Stimulated activated CD8-positive, alpha-beta memory T cell treated with anti-CD3 and anti-CD28 coated beads, Interleukin-12 subunit alpha, Interleukin-12 subunit beta, amount 100 ng/mL, for 24 hours (primary cell): Measurements from ENCODE around the gene AKT1S1.

Experiments used
- DNase-seq: peaks from one replicate; pipeline ENCODE4 v3.0.0-alpha.2; 2020; ENCODE audit errors: extremely low read depth

The AKT1S1 gene

DNA sequence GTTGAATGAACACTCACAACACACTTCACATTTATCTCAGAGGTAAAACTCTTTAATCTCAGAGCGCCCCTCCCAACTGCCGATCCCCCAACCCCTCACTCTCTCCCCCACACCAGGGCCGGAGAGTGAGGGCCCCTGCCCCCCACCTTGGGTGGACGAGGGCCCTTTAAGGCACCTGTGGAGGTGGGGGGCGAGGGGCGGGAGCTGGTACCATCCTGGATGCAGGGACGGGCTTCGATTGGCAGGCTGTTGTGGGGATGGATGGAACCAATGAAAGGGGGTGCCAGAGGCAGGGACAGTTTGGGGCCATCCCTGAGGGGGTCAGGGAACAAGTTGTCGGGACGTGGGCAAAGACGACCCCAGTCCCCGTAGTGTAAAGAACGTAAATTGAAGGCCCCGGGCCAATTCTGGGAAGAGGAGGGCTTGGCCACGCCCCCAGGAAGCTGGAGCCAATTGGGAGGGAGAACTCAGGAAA lies 8.1 kb downstream of the AKT1S1 start:
- DNase-seq, result no peak

DNA sequence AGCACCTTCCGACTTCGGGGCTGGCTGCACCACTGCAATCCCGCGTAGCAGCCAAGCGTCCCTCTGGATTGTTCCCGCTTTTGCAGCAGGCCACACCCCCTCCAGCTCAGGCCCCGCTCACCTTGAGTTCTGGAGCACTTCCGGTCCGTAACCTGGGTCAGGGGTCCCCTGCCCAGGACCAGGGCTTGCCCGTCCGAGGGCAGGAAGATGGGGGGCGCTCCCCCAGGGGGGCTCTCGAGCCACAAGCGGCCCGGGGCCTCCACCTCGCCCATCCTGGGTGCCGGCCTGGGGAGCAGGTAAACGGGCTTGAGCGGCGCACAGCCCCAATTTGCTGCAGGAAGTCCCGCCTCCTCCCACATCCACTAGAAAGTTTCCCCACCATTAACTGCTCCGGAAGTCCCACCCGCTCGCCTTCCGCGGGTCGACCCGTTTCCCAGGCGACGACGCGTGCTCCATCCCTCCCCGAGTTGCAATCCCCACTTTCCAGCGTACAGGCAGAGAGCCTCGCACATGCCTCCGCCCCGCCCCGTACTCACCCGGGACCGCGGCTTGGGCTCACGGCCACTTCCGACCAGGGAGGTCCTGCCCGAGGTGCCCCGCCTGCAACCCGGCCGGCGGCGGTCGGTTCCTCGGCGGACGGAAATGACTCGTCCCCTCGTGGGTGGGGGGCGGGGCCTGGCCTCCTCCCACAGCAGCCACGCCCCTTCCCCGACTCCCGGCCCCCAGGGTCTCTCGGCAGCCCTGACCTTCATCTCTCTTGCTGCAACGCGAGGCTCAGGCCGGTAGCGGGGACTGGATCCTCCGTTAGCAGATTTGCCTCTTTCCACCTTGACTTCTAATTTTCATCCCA lies 10.0 kb downstream of the AKT1S1 start, which contains the start of gene PNKP:
Gene PNKP (minus strand): TSS at position 644 of the 850 bp plus-strand sequence. CDS start 372 bp downstream, at position 272.
- peak; percentile 85 for DNase-seq

DNA sequence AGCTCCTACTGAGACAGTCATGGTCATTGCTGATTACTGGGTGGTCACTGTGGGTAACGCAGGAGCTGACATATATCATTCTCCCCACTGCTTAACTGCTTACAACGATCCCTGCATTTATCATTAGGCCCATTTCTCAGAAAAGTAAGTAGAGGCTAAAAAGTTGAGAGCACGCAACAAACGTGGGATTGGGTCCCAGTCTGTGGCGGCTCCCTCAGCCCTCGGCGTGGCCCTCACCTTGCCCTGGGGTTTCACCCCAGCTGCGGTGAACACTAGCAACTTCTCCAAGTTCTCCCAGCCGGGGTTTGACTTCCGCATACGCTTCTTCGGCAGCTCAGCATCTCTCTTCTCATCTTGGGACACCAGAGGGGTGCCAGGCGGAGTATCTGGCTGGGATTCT lies 12.3 kb downstream of the AKT1S1 start:
- DNase-seq, result no peak

DNA sequence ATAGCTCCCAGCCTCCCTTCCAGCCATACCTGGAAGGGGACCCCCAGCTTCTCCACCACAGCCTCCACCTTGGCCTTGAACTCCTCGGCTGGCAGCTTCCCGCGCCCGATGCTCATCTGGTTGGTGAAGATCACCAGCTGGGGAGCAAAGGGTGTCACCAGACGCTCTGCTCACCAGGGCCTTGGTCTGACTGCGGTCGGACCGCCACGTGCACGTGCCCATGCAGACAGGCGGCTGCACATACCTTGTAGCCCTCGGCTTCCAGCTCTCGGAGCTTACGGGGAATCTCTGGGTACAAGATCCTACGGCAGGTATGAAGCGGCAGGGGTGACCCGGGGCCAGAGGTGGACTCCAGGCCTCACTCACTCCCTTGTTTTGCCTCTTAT lies 13.2 kb downstream of the AKT1S1 start:
- DNase-seq, result no peak

DNA sequence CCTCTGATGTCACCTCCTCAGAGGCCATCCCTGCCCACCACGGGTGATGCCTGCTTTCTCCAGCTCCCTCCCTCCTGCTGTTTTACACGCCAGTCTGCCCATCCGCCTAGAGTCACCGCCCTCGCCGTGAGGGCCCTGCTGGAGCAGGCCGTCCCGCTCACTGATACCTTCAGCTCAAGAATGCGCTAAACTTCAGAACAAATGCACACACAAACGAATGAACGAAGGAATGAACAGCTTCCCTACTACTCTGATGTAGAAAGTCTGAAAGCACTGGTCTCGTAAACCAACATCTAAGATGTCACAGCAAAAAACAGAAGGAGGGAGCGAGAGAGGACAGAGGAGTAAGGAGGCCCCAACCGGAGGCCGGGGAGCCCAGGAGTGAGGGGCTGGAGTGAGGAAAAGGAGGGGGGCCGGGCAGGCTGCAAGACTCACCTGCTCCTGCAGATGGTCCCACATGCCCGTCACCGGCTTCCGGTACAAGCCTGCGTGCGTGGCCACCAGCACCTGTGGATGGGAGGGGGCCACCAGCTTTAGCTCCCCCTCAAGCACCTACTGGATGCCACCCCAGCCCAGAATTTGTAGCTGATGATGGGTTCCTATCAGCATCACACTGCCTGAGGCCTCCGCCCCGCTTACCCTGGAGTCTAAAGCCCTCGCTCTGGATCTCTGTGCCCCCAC lies 13.8 kb downstream of the AKT1S1 start:
- DNase-seq, result no peak

DNA sequence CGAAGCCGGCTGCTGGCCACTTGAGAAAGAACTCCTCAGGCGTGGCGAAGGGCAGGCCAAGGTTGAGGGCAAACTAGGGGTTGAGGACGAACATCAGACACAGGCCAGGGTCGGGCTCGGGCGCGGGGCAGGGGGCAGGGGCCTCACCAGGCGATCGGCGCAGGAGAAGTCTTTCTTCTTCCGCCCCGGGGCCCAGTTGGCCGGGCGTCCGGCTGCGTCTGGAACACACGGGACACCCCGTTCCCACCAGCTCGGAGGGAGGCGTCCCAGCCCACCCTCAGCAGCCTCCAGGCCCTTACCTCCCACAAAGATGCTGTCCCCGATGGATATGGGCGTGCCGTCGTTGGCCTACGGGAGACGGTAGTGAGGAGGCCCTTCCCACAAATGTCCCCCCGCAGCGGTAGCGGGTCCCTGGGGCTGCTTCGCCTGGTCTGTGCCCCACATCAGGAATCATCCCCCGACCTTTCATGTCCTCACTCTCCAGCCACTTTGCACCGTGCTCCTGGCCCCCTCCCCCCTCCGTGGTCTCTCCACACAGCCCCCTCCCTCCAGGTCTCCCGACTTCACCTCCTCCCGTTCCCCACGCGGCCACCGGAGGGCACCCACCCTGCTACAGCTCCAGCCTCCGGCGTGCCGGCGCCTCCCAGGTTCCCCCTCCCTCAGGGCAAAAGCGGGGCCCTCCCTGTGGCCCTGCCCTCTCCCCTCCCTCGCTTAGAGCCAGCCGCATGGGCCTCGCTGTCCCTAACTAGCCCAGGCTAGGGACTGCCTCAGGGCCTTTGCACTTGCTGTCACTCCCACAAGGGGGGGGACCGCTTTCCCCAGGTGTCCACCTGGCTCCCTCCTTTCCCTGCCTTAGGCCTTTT lies 14.5 kb downstream of the AKT1S1 start:
- no peak for DNase-seq

DNA sequence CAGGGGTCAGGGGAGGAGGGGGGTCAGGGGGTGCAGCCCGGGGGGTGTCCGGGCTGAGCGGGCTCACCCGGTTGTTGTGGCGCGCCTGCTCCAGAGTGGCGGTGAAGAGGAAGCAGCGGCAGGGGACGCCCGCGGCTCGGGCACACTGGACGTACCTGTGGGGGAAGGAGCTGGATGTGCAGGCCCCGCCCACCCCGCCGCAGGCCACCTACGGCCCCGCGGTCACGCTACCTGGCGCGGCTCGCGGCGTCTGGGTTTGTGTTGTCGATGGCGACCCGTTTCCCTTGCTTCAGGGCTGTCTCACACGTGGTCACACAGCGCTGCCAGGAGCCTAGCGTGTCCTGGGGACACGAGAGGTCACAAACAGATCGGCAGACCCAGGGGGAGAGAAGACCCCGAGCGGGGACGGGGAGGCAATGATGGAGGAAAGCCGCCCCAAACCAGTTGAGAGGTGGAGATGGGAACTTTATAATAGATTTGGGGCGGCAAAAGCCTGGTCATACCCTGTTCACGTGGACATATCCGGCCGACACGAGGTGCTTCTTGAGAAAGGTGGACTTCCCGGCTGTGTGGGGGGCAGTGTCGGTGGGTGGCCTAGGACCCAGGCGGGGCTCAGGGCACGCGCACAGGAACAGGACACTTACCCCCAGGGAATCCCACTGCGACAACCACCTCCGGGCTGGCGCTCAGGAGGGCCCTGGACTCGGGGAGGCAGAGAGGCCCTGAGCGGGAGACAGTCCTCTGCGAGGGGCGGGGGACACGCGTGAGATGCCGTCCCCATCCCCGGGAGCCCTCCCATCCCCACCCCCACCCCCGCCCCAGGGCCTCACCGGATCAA lies 15.4 kb downstream of the AKT1S1 start:
- no peak for DNase-seq

DNA sequence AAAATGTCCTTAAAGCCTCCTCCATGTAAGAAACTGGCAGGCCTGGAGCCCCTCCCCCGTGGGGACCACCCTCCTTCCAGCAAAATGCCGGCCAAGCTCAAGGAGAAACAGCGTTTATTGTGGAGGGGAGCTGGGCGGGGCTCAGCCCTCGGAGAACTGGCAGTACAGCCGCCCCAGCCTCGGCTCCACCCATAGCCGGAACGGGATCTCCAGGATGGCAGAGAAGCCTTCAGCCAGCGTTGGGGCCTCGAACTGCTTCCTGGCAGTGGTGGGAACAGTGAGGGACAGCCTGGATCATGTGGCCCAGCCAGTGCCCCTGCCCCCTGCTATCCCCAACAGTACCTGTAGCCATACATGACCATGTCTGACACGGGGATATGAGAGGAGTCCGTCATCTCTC lies 16.0 kb downstream of the AKT1S1 start:
- no peak for DNase-seq

DNA sequence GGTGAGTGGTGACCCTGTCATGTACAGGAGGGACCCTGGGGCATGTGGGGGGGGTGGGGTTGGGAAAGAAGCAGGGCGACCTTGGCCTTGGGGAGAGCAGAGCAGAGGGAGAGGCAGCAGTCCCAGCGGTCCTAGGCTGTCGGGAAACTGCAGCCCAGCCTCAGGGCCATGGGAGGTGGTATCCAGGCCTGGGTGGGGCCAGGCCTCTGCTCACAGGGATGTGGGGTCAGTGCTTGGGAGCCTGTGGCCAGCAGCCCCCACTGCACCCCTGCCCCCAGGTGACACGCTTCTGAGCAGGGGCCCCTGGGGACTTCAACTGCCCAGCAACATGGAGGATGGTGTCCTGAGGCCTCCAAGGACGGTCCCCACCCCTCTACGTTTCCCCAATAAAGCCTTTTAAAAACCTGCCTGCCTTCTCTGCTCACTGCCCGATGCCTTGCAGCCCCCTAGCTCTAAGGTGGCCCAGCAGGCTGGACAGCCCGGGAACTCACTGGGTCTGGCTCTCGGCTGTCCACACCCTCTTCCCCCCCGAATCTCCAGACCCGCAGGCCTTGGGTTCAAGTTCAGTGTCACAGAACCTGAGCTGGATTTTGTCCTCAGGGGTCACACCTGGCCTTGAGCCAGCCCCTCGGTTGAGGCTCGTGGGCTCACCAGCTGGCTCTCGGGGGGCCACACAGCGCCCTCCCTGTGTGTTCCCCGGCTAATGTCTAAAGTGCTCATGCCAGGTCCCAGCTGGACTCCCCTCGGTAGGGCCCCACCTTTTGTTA lies 16.6 kb downstream of the AKT1S1 start:
- no peak for DNase-seq

DNA sequence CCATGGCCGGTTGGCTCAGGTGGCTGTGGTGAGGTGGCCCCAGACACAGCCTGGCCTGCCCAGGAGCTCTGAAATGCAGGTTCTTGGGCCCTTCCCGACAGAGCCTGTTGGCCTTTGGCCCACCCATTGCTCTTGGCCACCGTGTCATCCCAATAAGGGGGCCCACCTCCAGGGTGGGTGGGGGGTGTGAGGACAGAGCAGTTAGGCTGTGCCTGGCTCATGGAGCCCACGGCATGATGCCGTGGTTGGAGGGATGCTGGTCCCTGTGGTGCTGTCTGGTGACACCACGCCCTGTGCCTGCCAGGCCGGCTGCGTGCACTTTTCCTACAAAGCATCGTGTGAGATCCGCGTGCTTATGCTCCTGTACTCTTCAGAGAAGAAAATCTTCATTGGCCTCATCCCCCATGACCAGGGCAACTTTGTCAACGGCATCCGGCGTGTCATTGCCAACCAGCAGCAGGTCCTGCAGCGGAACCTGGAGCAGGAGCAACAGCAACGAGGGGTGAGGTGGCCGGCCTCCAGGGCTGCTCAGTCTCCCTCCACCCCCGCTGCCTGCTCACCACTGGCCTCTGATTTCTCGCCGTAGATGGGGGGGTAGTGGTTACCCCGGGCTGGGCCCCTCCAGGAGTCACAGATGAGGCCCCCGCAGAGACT lies 17.3 kb downstream of the AKT1S1 start:
- DNase-seq, result no peak

DNA sequence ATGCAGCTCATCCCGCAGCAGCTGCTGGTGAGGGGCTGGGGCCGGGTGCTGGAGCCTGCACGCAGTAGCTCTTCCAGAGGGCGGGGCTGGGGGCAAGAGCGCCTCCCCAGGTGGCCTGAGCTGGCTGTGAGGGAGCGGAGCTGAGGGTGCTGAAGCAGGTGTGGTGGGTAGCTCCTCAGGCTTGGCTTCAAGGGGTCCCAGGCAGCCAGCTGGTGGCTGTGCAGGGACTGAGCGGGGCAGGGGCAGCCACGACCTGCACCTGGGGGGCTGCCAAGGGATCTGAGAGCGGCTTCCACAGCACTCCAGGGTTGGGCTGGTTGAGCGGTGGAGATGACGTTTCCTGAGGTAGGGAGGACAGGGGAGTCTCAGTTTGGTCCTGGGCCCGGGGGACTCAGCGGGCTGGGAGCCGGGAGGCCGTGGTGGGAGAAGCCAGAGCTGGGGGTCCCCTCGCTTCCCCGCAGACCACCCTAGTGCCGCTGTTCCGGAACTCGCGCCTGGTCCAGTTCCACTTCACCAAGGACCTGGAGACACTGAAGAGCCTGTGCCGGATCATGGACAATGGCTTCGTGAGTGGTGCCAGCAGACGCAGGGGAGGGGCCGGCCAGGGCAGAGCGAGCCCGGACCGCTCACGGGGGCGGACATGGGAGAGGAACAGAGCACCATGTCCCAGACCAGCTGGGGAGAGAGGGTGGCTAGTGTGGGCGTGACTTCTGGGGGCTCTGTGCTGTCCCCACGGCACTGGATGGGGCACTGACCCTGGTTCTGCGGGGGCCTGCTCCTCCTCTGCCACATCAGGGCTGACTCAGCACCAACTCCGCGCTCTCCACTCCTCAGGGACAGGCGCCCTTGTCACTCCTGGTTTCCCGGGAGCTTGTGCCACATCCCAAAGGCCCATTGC lies 18.8 kb downstream of the AKT1S1 start:
- no peak for DNase-seq

DNA sequence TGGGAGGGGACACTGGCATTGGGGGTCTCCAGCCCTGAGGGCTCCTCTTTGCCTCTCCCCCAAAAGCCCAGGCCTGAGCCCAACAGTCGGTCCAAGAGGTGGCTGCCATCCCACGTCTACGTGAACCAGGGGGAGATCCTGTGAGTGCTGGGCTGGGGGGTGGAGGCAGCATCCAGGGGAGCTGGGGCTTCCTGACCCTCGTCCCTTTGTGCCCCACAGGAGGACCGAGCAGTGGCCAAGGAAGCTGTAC lies 19.4 kb downstream of the AKT1S1 start:
- DNase-seq, result no peak

DNA sequence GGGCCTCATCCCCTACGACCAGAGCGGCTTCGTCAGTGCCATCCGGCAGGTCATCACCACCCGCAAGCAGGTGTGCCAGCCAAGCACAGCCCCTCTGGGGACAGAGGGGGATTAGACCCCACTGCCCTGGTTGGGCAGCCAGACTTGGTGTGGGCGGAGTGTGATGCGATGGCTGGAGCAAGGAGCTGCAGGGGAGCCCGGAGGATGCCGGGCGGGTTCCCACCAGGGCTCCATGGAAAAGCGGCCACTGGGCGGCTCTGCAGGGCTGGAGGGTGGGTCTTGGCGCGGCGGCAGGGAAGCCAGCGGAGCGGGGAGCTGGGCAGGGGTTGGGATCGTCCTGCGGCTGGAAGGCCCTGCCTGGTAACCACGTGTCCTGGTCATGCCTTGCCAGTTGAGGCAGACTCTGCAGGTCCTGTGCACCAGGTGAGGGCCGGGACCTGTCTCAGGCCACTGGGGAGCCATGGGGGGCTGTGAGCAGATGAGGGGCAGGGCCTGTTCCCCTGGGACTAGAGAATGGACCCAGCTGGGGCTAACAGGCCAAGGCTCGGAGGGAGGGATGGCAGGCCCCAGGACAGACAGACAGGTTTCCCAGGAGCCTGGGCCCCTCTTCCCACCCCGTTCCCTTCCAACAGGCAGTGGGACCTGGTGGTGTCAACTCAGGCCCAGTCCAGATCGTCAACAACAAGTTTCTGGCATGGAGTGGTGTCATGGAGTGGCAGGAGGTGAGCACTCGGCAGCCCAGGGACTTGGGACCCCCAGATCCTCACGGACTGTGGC lies 19.9 kb downstream of the AKT1S1 start:
- DNase-seq, result no peak

DNA sequence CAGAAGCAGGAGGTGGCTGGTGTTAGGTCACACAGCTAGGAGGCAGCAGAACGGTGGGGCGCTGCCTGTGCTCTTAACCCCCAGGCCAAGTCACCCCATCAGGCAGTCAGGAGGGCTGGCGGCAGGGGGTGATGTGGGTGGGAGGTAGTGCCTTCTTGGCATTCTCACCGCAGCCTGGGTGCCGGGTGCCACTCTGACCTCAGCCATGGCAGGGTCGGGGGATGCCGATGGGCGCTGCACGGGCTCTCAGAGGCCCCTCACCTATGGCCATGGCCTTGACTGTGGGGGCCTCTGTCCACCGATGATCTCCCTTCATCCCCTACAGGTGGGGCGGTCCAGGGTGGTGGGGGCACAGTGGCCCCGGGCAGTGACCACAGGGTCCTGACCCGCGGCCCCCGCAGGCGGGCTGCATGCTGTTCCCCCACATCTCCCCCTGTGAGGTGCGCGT lies 20.6 kb downstream of the AKT1S1 start:
- DNase-seq, result no peak

DNA sequence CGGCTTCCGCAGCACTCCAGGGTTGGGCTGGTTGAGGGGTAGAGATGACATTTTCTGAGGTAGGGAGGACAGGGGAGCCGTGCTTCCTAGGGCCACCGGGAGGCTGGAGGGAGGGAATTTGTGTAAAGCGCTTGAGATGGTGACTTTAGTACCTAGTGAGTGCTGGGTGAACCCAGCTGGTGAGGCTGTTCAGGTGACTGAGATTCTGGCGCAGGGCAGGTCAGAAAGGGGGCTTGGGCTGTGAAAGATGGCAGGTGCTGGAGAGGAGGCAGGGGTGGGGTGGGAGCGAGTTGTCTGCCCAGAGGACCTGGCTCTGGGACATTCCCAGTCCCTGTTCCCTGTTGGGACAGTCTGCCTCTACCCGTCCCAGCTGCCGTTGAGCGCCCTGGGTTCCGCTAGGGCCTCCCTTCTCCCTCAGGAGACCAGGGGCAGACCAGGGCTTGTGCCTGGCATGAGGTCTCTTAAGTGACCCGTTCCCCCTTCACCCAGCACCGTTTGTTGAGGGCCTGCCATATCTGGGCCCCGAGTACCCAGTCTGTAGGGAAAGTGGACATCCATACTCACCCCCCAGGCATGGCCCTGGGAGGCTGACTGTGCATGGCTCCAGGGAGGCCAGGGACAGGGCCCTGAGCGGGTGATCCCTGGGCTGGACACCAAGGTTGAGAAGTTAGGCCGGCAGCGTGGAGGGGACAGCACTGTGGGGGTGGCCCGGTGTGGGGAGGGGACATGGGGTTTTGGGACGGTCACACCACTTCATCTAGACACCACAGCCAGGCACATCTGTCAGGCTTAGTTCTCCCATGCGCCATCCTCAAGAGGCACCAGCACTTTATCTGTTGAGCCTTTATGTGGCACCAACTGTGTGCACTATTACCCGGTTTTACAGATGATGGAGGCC lies 21.2 kb downstream of the AKT1S1 start:
- no peak for DNase-seq

DNA sequence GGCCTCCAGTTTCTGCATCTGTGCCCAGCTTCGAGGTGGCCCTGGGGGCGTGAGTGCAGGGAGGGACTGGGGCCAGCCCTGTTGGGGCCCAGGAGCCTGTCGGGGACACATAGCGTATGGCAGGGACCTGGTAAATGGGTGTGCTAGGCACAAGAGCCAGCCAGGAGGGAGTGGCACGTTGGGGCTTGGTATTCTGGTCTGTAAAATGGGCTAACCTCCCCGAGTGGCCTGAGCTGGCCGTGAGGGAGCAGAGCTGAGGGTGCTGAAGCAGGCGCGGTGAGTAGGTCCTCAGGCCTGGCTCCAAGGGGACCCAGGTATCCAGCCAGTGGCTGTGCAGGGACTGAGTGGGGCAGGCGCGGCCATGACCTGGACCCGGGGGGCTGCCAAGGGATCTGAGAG lies 21.9 kb downstream of the AKT1S1 start:
- DNase-seq, result no peak
